Uterus (tissue), 4 donors: ENCODE results near the gene MMP7. TPM values are rescaled to one million over a fixed set of nuclear protein-coding genes. Genes with fewer than 3 reads are reported as not detected.

Experiments used
- DNase-seq, 2 donors: peaks; one replicate each; pipeline ENCODE4 v3.0.0-alpha.2; 2019 to 2020
- H3K27ac ChIP-seq, 2 donors: fragments of 200-600 bp; sonication (generic); 1 replicate in 1 of 2; 2 replicates in 1 of 2; pipeline ENCODE4 v1.5.1; 2016 to 2018
- H3K27me3 ChIP-seq, 2 donors: fragments of 200-600 bp; sonication (generic); one replicate each; pipeline ENCODE4 v1.5.1; 2018 to 2019; ENCODE audit warnings: control low read depth in 1 of 2
- H3K36me3 ChIP-seq, 2 donors: fragments of 200-600 bp; sonication (generic); one replicate each; pipeline ENCODE4 v1.5.1; 2019; ENCODE audit warnings: control low read depth in 1 of 2
- H3K4me1 ChIP-seq, 2 donors: fragments of 200-600 bp; sonication (generic); one replicate each; pipeline ENCODE4 v1.5.1; 2018 to 2019; ENCODE audit warnings: control low read depth in 1 of 2
- H3K4me3 ChIP-seq, 2 donors: fragments of 200-600 bp; sonication (generic); 1 replicate in 1 of 2; 2 replicates in 1 of 2; pipeline ENCODE4 v1.5.1; 2018 to 2019; ENCODE audit warnings: mild to moderate bottlenecking in 1 of 2
- H3K9me3 ChIP-seq, 2 donors: fragments of 200-600 bp; sonication (generic); one replicate each; pipeline ENCODE4 v1.5.1; 2019; ENCODE audit warnings: control low read depth in 1 of 2
- POLR2A ChIP-seq, 2 donors: fragments of 450-650 bp; IDR thresholded peaks; one replicate each; pipeline ENCODE4 v1.6.1; 2016; ENCODE audit warnings: antibody characterized with exemption in 2 of 2, mild to moderate bottlenecking in 1 of 2, moderate library complexity in 1 of 2
- intact Hi-C: fragments of 100-400 bp; cut with DNase I; formaldehyde crosslinking; loops from one replicate; pipeline ENCODE4 v1.15.1; 2023; ENCODE audit warnings: low total_unique reads
- total RNA-seq, 4 donors: library from RNA; depleted of rRNA in 3 of 4; stranded (reverse); fragments of >200 nt in 3 of 4; gene quantifications; one replicate each; pipeline versions ENCODE4 v1.1.0 to v1.2.4, GENCODE V29; 2014 to 2023
- TF ChIP-seq, protein P1 (sequence below), 4 experiments: fragments of 200-600 bp in 2 of 4; fragments of 450-650 bp in 2 of 4; sonication (generic) in 2 of 4; IDR thresholded peaks; one replicate each; pipeline ENCODE4 v1.5.1; 2016 to 2019; ENCODE audit warnings: antibody characterized with exemption in 4 of 4, mild to moderate bottlenecking in 2 of 4, moderate library complexity in 1 of 4
- donor health status: DM: yes; HTN: yes; CAD: no.

The MMP7 gene
- total RNA-seq, 4 donors from 2014 or later = 7.2 to 40.5 (median 14.6) TPM

DNA sequence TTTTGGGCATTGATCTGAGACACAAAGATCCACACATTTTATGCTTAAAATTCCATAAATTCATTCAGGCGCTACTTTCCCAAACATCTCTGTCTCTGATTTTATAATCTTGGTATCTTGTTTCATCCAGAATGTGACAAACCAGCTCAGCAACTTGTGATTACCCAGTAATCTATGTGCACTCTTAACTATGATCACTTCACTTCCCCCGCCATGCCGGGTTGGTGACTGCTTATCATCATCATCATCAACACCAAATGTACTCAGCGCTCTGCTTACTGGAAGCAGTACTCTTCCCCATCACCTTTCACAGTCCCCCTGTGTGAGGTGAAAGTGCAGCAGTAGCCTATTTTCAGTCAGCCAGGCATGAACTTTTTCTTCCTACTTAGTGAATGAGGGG, 15.2 kb upstream of the MMP7 start:
- H3K27ac ChIP-seq = no peak overlapping the region
- TF ChIP-seq POLR2A (IDR thresholded peaks at IDR 0.05) = no peak
- TF ChIP-seq, protein P1, sequence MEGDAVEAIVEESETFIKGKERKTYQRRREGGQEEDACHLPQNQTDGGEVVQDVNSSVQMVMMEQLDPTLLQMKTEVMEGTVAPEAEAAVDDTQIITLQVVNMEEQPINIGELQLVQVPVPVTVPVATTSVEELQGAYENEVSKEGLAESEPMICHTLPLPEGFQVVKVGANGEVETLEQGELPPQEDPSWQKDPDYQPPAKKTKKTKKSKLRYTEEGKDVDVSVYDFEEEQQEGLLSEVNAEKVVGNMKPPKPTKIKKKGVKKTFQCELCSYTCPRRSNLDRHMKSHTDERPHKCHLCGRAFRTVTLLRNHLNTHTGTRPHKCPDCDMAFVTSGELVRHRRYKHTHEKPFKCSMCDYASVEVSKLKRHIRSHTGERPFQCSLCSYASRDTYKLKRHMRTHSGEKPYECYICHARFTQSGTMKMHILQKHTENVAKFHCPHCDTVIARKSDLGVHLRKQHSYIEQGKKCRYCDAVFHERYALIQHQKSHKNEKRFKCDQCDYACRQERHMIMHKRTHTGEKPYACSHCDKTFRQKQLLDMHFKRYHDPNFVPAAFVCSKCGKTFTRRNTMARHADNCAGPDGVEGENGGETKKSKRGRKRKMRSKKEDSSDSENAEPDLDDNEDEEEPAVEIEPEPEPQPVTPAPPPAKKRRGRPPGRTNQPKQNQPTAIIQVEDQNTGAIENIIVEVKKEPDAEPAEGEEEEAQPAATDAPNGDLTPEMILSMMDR (IDR thresholded peaks at IDR 0.05) = no peak

DNA sequence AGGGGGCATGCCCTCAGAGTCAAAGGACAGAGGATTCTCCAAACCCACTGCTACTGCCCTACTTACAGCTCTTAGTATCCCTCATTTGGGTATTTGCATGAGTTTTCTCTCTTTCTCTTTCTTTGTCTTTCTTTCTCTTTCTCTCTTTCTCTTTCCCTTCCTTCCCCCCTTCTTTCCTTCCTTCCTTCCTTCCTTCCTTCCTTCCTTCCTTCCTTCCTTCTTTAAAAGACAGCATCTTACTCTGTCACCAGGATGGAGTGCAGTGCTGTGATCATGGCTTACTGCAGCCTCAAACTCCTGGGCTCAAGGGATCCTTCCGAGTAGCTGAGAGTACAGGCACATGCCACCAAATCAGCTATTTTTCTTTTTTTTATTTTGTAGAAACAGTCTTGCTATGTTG, 14.0 kb upstream of the MMP7 start:
- no peaks in the 10 kb centered on the region for H3K9me3 ChIP-seq
- H3K27ac ChIP-seq = no peak overlapping the region
- no peak overlapping the region for H3K4me3 ChIP-seq
- H3K4me1 ChIP-seq = no peaks in the 10 kb centered on the region
- DNase-seq = no peak
- no peaks in the 10 kb centered on the region for H3K36me3 ChIP-seq
- no peaks in the 10 kb centered on the region for H3K27me3 ChIP-seq
- TF ChIP-seq, protein P1 (IDR thresholded peaks at IDR 0.05) = no peak
- intact Hi-C loops = no loop called here

More for the DNA sequence above, 15.2 kb upstream of the MMP7 start:
- no peak for DNase-seq
- no peaks in the 10 kb centered on the region for H3K27me3 ChIP-seq
- H3K4me1 ChIP-seq = no peaks in the 10 kb centered on the region
- H3K4me3 ChIP-seq = no peak overlapping the region
- no peaks in the 10 kb centered on the region for H3K36me3 ChIP-seq
- no peaks in the 10 kb centered on the region for H3K9me3 ChIP-seq
- intact Hi-C loops = no loop called here

DNA sequence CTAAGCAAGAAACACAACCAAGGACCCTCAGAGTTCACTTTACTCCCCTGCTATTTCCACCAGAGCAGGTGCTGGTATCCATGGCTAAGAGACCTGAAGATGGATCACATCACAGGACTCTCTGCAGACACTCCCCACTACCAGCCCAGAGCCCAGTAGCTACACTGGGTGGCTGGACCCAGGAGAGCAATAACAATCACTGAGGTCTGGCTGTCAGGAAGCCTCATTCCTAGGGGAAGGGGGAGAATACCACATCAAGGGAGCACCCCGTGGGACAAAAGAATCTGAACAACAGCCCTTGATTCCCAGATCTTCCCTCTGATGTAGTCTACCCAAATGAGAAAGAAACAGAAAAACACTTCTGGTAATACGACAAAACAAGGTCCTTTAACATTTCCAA, 9.0 kb upstream of the MMP7 start:
- Histone ChIP-seq H3K27ac (no peak overlapping the region), H3K4me3 (no peak overlapping the region), H3K9me3 (no peaks in the 10 kb centered on the region), H3K27me3 (no peaks in the 10 kb centered on the region), H3K36me3 (no peaks in the 10 kb centered on the region), H3K4me1 (no peaks in the 10 kb centered on the region)
- DNase-seq = no peak
- intact Hi-C loops = no loop called here
- TF ChIP-seq, protein P1 (IDR thresholded peaks at IDR 0.05) = no peak
- no peak for TF ChIP-seq POLR2A (IDR thresholded peaks at IDR 0.05)

DNA sequence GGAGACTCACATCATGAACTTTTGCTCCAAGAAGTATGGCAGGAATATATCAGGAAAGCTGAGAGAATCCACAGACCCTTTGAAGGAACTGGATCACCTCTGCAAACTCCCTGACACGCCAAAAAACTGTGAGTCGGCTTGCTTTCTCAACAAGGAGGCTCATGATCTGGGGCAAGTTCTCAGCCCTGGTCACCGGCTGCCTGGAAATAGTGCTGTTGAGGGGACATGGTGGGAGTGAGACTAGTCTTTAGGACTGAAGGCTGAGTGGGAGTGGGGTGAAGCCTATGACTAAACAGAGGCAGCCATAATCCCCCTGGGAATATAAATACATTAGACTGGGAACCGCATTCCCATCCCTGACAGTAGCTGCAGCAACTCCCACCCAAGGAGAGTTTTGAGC, 8.4 kb upstream of the MMP7 start:
- intact Hi-C loops = no loop called here
- no peaks in the 10 kb centered on the region for H3K9me3 ChIP-seq
- no peaks in the 10 kb centered on the region for H3K36me3 ChIP-seq
- H3K4me3 ChIP-seq = no peak overlapping the region
- no peak overlapping the region for H3K27ac ChIP-seq
- TF ChIP-seq, protein P1 (IDR thresholded peaks at IDR 0.05) = no peak
- TF ChIP-seq POLR2A (IDR thresholded peaks at IDR 0.05) = no peak
- DNase-seq = no peak
- no peaks in the 10 kb centered on the region for H3K4me1 ChIP-seq
- no peaks in the 10 kb centered on the region for H3K27me3 ChIP-seq

DNA sequence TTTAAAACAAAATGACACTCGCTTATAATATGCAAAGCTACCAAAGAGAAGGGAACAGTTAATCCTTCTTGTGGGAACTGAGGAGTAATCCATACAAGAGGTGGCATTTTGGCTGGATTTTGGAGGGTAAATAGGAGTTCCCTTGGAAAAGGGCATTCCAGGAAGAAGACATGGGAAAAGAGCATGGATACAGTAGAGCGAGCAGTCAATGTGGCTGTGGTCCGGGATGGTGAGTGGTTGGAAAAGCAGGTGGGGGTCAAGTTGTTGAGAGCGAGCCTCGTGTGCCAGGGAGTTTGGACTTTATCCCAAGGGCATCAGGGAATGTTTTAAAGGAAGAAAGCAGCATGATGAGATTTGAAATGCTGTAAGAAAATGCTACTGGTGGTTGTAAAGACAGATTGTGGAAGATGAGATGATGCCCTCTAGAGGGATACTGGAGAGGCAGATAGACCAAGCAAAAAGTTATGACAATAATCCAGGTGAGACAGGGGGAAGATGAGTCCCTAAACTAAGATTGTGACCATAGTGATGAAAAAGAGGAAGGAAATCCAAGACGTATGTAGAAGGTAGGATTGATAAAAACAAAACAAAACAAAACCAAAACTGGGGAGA, 3.8 kb upstream of the MMP7 start:
- H3K27ac ChIP-seq = no peak overlapping the region
- H3K27me3 ChIP-seq = no peaks in the 10 kb centered on the region
- TF ChIP-seq POLR2A (IDR thresholded peaks at IDR 0.05) = no peak
- TF ChIP-seq, protein P1 (IDR thresholded peaks at IDR 0.05) = peak in 1 of 4 experiments; percentile 6
- no peaks in the 10 kb centered on the region for H3K4me1 ChIP-seq
- H3K4me3 ChIP-seq = no peak overlapping the region
- no peaks in the 10 kb centered on the region for H3K36me3 ChIP-seq
- no peak for DNase-seq
- no peaks in the 10 kb centered on the region for H3K9me3 ChIP-seq
- intact Hi-C loops = no loop called here
